IPS DF 19.7 (cell line): ENCODE measurements around the gene PTRHD1.
"Not testable (repeated sequence)": the region's sequence is repeated elsewhere in the genome, so short reads cannot be mapped to it uniquely, and the experiment has no call there.

Source experiments
- DNase-seq: peaks from one replicate; pipeline ENCODE4 v3.0.0-alpha.2; 2013; ENCODE audit warnings: low read depth, low spot score

PTRHD1 gene

DNA sequence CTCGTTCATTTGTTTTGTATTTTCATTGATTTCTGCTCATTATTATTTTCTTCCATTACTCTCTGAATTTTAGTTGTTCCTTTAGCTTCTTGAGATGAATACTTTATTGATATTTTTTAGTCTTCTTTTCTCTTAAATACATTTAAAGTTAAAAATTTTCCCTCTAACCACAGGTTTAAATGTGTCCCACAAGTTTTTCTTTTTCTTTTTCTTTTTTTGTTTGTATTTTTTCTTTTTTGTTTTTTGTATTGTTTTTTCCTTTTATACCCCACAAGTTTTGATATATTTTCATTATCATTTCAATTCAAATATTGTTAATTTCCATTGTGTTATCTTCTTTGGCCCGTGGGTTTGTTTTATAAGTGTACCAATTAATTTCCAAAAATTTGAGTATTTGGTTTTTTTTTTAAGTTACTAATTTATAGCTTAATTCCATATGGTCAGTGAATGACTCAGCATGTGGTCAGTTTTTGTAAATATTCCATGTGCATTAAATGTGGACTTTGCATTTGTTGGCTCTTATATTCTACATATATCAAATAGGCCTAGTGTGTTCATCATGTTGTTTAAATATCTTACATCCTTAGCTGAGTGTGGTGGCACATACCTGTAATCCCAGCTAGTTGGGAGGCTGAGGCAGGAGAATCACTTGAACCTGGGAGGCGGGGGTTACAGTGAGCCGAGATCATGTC, 16.3 kb upstream of the PTRHD1 start:
- no peak for DNase-seq

DNA sequence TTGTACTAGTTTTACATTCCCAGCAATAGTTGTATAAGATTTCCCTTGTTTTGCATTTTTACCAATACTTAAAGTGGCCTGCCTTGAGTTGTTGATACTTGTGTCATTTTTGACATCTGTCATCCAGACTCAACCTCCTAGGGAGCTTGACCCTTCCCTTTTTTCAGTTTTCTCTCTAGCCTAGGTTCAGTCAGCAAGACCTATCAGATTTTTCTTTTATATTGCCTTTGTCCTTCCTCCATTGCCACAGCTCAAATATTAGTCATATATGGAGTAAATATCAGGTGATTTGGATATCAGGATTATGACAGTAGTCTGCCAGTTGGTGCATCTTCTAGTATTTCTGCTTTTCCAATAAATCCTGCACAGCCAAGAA, 13.5 kb upstream of the PTRHD1 start:
- DNase-seq: no peak

DNA sequence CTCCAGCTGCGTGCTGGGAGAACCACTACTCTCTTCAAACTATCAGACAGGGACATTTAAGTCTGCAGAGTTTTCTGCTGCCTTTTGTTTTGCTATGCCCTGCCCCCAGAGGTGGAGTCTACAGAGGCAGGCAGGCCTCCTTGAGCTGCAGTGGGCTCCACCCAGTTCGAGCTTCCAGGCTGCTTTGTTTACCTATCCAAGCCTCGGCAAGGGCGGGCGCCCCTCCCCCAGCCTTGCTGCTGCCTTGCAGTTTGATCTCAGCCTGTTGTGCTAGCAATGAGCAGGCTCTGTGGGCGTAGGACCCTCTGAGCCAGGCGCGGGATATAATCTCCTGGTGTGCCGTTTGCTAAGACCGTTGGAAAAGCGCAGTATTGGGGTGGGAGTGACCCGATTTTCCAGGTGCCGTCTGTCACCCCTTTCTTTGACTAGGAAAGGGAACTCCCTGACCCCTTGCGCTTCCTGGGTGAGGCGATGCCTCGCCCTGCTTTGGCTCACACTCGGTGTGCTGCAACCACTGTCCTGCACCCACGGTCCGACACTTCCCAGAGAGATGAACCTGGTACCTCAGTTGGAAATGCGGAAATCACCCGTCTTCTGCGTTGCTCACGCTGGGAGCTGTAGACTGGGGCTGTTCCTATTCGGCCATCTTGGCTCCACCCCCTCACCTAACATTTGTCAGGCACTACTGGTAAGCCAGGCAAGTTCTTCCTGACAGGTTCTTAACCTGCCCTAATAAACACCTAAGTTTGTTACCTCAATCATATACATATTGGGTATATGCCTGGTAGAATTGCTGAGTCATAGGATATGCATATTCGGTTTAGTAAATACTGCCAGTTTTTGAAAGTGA, 12.8 kb upstream of the PTRHD1 start:
- DNase-seq: not testable (repeated sequence)

DNA sequence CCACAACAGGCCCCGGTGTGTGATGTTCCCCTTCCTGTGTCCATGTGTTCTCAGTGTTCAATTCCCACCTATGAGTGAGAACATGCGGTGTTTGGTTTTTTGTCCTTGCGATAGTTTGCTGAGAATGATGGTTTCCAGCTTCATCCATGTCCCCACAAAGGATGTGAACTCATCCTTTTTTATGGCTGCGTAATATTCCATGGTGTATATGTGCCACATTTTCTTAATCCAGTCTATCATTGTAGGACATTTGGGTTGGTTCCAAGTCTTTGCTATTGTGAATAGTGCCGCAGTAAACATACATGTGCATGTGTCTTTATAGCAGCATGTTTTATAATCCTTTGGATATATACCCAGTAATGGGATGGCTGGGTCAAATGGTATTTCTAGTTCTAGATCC, 7.3 kb upstream of the PTRHD1 start:
- not testable (repeated sequence) for DNase-seq

DNA sequence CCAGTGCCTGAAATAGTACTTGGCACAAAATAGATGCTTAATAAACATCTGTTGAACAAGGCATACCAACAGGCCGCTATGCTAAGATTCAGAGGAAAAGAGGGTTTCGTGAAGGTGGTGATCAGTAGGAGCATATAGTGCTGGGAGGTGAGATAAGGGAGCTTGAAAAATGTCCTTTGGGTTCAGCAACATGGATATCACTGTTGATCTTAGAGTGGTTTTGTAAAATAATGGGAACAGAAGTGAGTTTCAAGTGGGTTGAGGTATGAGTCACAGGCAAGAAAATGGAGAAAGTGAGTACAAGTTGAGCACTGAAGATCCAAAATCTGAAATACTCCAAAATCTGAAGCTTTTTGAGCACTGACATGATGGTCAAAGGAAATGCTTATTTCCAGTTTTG, 4.5 kb upstream of the PTRHD1 start:
- DNase-seq: no peak

DNA sequence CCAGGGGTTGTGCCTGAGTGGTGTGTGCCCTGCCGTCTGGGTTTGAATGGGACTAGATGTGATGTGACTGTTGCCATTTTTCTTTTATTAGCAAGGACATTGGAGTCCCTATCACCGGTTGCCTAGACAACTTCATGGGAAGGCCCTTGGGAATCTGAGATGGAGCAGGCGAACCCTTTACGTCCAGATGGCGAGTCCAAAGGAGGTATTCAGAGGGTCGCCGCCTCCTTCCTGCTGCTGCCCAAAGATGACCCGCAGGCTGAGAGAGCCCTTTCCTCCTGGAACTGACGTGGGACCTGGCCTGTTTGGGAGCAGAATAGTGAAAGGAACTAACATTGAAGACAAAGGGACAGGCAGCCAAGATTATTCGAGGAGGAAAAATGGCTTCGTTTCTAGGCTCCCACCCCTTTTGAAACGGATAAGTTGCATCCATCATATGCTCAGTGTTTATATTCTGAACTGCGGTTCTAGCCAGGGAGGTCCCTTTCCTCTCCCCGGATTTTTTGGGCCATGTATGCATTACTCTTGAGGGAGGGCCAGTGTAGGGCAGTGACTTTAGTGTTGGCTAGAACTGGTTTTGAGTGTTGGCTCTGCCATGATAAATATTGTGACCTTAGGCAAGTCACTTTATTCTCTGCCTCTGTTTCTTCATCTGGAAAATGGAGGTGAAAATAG, 707 bp upstream of the PTRHD1 start:
- DNase-seq: no peak

DNA sequence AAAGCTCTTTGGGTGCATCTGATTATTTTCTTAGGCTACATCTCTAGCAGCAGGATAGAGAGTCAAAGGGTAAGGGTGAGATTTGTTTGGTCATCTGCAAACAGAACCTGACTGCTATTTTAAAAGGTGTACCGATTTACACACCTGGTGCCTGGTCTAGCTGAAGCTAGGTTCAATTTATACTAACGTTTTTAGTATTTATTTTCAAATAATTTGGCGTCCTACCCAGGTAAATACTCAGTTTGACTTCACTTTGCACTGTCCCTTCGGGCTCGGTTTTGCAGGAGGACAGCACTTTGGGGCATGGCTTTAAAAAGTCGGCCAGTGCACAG, 683 bp downstream of the PTRHD1 start:
- DNase-seq: no peak

DNA sequence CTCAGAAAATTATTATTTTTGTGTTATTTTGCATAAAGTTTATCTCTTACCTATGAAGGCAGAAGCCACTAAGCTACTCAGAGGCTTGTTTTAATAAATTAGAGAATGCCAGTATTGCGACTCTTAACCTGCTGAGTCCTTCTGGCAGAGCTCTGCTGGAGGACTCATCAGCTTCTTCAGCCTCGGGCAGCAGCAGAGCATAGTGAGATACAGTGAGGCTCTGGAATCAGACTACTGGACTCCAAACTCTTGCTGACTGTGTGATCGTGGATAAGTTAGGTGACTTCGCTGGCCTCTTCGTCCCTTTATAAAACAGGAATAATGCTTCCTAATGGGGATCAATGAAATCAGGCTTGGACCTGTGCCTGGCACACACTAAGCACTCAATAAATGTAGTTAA, 1.7 kb downstream of the PTRHD1 start:
- DNase-seq: no peak

DNA sequence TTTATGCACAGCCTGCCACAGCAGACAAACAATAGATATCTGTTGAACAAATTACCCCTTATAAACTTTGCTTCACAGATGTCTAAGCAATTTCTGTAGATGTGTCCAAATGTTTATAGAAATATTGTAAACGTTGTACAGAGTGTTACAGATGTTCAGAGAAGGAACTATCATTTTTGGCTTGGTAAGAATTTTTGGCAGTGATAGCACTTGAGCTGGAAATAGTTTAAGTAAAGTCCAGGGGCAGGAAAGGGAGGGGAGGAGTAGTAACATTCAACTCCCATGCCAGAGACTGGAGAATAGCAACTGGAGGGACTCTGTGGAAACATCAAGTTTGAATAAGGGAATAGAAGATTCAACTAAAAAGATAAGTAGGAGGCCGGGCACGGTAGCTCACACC, 4.4 kb downstream of the PTRHD1 start:
- no peak for DNase-seq

DNA sequence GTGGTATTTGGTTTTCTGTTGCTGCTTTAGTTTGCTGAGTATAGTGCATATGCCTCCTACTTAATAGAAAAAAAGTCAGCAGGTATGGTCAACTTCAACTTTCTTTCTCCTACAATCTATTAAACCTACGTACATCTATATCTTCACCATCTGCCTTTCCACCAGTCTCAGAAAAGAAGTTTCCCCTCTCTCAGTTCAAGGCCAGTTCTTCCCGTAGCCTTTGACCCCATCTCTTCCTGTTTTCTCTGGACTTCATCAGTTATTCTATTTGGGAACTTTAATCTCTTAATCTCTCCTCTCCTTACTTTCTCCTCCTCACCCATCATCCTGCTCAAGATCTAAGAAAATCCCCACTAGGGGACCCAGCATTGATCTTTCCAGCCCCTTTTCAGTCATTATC, 5.7 kb downstream of the PTRHD1 start:
- DNase-seq: no peak

DNA sequence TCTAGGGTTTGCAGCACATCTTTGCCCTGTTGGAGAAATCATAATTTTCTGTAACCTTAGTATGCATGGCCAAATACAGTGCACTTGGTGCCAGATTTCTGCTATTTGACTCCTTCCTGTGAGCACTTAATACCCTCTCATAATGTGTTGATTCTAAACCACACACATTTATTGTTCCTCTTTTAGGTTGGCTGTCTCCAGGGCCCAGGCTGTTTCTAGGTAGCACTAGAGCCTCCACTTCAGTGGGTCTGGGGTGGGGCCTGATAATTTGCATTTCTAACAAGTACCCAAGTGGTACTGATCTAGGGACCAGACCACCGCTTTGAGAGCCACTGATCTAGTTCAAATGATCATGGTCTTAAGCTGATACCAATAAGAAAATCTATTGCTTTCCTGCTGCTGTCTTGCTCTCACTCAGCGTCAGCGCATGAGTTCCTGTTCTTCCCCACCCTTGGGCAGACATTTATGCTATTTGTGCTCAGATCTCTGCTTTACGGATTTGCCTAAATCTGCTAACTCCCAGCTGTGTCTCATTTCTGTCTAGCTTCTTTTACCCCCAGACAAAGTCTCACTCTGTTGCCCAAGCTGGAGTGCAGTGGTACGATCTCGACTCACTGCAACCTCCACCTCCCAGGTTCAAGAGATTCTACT, 7.4 kb downstream of the PTRHD1 start:
- DNase-seq: no peak

DNA sequence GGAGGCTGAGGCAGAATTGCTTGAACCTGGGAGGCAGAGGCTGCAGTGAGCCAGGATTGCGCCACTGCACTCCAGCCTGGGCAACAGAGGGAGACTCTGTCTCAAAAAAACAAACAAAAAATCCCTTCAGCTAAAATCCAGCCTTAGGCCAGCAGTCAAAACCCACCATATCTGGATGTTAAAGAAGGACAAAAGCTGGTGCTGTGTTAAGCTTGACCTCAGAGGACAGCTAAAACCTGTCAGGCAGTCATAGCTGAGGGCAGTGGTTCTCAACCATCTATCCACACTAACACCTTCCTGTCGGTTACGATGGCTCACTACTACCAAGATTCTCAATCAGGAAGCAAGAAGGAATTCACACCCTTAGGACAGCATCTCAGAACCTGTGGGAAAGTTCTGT, 9.6 kb downstream of the PTRHD1 start:
- no peak for DNase-seq

DNA sequence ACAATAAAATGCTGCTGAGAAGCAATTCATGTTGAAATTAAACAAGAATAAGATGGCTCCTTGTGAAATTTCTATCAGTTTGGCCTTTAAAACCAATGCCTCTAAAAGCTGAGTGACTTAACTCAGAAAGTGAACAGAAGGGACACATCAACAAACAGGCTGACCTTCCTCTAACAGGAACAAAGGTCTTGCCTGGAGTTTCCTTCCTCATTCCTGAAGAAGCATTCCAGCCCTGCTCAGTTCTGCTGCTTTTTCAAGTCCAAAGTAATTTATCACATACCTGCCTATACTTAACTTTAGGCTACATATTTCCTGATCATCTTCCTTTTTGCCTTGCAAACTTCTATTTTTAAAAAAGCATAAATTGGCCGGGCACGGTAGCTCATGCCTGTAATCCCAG, 14.1 kb downstream of the PTRHD1 start:
- DNase-seq: no peak

DNA sequence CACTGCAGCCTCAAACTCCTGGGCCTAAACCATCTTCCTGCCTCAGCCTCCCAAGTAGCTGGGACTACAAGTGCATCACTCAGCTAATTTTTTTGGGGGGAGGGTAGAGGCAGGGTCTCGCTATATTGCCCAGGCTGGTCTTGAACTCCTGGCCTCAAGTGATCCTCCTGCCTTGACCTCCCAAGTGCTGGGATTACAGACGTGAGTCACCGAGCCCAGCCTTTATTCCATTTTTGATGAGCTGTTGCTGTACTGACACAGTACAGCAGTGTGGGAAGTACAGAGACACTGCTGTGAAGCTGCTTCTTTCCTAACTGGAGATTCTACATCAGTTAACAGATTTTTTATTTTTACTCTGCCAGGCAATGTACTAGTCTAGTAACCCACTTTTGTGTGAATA, 18.8 kb downstream of the PTRHD1 start:
- DNase-seq: no peak

DNA sequence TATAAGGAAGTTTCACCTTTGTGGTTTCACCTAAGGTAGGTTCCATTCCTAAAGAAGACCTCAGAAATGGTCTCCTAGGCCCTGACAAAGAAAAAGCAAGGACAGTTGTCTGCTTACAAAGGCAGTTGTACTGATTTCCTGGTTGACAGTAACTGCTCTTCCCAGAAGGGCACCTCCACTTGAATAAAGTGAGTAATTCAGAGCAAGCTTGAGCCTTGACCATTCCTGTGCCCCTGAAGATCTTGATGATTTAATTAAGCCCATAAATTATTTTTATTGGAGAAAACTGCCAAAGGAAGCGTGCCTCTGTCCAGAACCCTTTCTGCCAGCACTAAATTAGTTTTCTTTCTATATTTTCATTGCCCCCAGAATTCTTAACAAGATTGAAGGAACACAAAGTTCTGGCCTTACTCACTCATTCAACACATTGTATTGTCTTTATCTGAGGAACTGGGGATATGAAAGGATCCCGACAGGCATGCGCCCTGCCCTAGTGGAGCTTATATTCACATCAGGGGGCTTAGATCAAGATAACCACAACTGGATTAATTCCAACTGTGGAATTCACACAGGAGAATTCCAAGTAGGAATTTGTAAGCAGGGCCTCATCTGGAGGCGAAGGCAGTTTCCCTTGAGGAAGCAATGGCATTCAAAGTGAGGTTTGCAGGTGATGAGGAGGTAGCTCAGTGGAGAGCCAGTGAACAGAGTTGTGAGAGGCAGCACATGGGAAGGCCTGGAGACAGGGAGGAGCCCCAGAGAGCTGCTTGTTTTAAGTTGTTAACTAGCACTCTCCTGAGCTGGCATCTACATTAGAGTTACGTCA, 21.2 kb downstream of the PTRHD1 start:
- no peak for DNase-seq

DNA sequence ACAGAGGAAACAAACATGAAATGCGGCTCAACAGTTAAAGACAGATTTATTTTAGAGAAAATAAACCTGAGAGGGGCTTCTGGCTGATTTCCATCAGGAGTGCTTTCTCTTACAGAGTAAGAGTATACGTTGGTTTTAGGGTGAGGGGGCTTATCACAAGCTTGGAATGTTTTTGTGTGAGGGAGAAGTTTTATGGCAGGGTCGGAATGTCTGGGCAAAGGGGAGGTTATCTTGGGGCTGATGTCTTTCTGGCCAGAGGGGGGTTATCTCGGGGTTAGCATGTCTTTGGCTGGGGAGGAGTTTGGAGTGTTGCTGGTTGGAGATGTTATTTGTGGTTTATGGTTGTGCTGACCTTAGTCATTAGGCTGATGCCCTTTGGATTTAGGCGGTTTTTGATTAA, 22.1 kb downstream of the PTRHD1 start:
- DNase-seq: no peak

DNA sequence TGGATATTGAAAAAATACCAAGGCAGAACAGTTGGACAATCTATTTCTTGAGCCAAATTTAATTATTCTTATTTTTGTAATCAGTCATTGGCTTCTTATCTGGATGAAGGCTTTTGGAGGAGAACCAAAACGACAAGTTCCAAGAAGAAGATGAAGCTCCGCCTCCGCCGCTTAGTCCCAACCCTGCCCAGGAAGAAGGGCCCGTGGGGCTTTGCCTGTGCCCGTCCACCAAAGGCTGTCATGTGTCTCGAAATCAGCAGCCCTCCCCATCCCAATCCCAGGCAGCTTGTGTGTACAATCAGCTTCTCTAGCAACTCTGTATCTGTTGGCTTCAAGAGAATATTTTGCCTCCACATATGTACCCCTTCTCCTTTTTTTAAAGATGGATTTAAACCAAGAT, 24.6 kb downstream of the PTRHD1 start:
- no peak for DNase-seq

DNA sequence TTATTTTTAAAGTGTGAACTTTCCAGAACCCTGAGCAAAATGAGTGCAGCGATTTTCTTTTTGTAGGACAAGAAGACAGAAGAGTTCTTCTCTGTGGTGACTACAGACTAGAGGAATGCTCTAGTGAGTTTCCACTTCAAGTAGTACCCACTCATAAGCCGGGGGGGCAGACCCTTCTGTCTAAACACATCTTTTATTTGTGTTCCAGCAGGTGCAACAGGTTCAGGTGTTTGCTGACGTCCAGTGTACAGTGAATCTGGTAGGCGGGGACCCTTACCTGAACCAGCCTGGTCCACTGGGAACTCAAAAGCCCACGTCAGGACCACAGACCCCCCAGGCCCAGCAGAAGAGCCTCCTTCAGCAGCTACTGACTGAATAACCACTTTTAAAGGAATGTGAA, 25.2 kb downstream of the PTRHD1 start:
- DNase-seq: no peak

DNA sequence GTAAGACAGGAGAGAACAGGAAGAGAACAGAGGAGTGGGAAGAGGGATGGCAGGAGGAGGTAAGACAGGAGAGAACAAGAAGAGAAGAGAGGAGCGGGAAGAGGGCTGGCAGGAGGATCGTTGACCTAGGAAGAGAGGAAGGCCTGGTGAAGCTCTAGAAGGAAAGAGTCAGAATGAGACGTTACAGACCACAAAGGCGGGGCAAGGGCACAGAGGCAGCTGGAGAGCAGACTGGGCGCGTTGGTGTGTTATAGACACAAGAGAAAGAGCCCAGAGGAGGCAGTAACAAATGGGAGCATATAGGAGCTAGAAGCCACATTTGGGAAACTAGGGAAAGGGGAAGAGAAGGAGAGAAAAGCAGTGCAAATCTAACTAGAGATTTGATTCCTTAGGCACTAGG, 26.6 kb downstream of the PTRHD1 start:
- no peak for DNase-seq

DNA sequence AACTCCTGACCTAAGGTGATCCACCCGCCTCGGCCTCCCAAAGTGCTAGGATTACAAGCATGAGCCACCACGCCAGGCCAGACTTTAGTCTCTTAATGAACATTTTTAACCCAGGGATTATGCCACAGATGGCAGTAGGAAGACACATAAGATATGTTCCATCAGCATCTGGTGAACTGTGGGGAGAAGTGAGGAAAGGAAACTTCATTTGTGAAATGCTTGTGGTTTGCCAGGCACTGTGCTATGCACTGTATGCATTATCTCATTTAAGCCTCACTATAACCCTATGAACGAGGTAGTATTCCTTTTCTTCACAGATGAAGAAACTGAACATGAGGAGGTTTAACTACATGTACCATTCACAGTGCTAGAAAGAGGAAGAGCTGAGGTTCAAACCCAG, 29.3 kb downstream of the PTRHD1 start:
- DNase-seq: no peak

DNA sequence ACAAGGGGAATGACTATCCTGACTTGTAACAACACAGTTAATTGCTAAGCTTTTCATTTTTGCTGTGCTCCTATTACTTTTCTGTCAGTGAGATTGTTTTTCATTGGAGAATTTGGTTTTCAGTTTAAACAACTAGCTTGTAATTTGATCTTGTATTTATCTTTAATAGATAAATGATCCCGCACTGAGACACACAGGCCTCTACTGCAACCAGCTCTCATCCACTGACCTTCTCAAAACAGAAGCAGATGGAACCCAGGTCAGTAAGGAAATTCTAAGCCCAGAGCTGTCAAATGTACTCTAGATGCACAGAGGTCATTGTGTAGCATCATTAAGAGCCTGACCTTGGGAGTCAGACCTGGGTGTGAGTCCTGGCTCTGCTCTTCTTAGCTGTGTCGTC, 30.7 kb downstream of the PTRHD1 start:
- no peak for DNase-seq

DNA sequence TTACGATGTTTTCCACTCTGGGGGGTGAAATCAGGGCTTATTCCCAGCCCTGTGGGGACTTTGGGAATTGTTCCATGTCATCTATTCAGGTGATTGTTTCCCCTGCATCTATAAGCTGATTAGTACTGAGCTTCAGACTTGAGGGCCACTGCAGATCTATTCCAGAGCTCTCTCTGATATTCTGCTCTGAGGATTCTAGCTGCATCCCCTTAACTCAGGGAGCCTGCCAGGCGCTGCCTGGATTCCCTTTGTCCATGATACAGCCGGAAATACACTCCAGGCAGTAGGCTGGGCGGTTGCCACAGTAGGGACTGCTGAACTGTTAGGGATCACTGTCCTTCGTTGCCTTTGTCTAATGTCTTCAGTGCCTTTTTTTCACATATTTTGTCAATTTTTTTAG, 31.3 kb downstream of the PTRHD1 start:
- no peak for DNase-seq
